ENCODE results near the gene GDAP1L1.

The GDAP1L1 gene

GRCh38 chr20:44247131-44247571, at the start of gene GDAP1L1:
TSS of gene GDAP1L1 (plus strand) at chr20:44247308. CDS start at chr20:44247335, 27 bp downstream.
- no peak for DNase-seq

DNA sequence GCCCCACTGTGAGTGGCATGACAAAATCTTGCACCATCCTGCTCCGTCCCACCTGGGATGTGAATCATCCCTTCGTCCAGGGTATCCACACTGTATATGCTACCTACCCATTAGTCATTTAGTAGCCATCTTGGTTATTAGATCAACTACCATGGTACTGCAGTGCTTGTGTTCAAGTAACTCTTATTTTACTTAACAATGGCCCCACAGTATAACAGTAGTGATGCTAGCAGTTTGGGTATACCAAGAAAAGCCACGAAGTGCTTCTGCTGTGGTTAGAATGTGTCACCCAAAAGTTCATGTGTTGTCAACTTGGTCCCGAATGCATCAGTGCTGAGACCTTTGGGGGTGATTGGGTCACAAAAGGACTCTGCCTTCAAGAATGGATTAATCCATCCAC, 48.2 kb upstream of the GDAP1L1 start:
- DNase-seq = no peak

DNA sequence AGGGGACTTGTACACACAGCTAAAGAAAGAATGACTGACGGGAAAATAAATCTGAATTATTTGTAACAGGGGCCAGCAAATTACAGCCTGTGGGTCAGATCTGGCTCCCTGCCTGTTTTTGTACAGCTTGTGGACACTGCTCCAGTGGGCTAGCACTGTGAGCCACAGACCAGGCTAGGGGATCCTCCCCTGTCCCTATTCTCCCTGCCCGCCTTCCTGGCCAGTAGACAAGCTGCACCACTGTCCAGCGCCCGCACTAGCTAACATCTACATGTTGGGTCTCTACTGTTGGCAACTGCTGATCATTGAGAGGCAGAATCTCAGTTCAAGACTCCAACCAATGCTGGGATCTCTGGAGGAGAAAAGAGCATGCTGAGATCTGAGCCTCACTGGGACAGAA, 47.2 kb upstream of the GDAP1L1 start:
- DNase-seq = no peak

DNA sequence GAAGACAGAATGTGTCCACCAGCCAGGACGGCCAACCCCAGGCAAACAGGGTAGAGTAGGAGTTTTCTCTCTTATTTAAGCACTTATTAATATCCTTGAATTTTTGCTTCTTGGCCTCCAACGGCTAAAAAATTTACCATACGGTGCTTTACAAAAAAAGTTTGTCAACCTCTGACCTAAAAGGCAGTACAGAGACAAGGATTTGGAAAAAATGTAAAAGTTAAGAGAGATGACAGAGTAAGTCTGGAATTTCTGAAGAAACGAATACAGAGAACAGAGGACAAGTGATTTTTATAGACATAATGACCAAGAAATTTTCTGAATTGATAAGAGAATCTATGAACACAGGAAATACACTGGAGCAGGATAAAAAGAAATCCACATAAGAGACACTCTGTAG, 46.7 kb upstream of the GDAP1L1 start:
- DNase-seq = no peak

DNA sequence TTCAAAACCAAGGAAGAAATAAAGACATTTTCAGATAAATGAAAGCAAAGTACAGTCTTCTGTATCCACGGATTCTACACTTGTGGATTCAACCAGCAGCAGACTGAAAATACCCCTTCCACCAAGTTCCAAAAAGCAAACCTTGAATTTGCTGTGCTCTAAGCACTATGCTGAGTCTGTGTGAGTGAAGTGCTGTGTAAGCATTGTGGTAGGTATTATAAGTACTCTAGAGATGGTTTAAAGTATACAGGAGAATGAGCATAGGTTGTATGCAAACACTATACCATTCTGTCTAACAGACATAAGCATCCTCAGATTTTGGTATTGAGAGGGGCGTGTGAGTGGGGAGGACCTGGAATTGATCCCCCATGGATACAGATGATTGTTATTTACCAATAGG, 46.1 kb upstream of the GDAP1L1 start:
- no peak for DNase-seq

DNA sequence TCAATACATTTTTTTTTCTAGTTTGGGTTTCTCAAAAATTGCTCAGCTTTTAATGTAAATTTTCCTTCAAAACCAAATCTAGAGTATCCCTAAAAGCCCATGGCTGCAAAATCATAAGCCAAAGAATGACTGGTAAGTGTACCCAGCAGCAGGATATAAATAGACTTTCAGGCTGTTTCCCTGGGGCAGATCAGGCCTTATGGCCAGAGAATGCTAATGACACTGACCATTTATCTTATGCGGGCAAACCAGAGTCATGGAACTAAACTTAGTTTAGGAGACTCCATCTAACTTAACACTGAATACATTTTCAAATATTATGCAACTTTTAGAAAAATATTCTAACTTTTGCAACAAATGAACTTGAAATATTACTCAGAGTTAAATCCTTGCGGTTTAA, 43.9 kb upstream of the GDAP1L1 start:
- no peak for DNase-seq

- no peak for DNase-seq
Measured at GRCh38 chr20:44204156-44204831, 42.8 kb upstream of the GDAP1L1 start.

DNA sequence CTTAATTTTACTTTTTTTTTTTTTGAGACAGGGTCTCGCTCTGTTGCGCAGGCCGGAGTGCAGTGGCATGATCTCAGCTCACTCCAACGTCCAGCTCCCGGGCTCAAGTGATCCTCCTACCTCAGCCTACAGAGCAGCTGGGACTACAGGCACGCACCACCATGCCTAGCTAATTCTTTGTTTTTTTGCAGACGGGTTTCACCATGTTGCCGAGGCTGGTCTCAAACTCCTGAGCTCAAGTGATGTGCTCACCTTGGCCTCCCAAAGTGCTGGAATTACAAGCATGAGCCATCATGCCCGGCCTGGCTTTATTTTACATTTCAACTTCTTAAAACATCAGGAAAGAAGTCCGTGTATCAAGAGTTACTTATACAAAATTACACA, 42.3 kb upstream of the GDAP1L1 start:
- no peak for DNase-seq

DNA sequence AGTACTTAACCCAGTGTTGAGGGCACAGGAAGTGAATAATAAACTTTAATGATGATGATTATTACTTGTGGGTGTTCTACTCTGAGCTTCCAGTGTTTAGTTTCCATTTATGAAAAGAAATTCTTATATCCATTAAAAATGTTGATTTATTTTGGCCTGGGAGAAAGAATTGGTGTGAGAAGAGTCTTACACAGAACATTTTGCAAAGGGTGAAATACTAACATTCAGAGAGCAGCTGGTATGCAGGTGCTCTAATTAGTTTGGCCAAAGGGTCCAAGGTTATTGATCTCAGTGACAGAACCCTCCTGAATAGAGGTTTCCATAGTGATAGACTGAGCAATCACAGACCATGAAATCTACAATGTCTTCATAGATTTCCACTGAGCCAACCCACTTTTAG, 41.0 kb upstream of the GDAP1L1 start:
- no peak for DNase-seq

DNA sequence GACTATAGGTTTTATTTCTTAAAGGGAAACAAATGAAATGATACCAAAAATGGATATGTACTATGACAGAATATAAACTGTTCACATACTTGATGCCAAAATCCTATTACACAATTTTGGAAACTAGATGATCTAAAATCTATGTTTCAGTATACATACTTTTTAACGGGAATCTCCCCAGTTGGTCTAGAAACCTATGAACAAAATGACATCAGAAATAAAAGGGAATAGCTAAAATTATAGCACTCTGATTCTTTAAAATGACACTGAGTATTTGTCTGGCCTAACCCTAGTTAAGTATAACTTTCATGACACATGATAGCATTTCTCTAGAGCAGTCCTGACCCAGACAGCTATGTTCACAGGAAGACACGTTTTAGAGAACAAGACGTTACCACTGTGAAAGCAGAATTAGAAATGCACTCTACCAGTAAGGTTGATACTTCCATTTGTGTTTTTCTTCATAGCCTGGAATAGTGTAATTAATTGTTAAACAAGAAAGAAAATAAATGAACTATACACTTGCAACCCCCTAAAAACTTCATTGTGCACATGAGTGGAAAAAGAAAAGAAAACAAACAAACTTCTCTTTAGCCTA, 39.9 kb upstream of the GDAP1L1 start:
- no peak for DNase-seq

- no peak for DNase-seq
Measured at GRCh38 chr20:44208165-44208564, 38.9 kb upstream of the GDAP1L1 start.

DNA sequence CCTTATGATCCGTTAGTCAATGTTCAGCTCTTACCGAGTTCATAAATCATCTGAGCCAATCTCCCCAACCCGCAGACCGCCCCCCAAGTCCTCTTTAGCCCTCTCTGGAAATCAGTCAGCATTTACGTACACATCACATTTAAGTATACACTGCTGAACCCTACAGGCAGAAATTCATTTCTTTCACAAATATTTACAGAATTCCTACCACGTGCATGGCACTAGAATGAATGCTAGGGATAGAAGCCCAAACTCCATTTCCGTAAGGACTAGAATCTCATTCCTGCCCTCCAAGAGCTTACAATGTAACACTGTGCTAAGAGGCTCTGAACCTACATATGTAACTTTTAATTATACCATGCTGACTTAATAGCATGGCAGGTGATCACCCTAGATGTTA, 38.3 kb upstream of the GDAP1L1 start:
- no peak for DNase-seq

DNA sequence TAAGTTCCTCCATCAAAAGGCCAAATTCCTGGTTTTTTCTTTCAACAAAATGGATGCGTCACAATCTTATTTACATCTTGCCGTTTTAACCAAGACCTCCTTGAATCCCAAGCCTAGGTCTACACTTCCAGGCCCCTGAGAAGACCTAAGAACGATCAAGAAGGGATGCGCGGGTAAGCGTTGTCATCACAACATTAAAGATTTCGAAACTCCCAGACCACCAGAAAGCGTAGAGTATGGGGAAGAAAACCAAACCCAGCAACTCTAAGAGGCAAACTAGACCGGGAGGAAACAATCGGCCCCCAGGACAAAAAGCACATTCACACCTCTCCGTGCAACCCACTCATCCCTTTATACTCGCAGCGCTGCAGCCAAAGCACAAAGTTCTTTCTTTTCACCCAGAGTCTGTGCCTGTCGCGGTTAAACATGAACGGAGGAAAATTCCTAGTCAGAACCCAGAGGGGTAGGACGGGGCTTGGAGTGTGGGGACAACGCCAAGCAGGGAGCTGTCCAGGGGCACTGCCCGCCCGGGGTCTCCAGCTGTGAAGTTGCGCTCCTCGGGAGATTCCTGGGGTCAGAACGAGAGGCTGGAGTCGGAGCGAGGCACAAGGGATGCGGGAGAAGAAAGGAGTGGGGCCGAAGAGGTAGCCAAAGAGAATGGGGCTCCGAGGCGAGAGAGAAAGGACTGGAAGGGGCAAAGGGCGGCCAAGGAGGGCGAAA, 37.3 kb upstream of the GDAP1L1 start:
- no peak for DNase-seq

GRCh38 chr20:44210406-44211176, 36.5 kb upstream of the GDAP1L1 start, which contains the start of gene OSER1:
TSS of gene OSER1 (minus strand) at chr20:44210771. CDS start at chr20:44206957, 3,814 bp downstream.
- DNase-seq = peak; percentile 71

DNA sequence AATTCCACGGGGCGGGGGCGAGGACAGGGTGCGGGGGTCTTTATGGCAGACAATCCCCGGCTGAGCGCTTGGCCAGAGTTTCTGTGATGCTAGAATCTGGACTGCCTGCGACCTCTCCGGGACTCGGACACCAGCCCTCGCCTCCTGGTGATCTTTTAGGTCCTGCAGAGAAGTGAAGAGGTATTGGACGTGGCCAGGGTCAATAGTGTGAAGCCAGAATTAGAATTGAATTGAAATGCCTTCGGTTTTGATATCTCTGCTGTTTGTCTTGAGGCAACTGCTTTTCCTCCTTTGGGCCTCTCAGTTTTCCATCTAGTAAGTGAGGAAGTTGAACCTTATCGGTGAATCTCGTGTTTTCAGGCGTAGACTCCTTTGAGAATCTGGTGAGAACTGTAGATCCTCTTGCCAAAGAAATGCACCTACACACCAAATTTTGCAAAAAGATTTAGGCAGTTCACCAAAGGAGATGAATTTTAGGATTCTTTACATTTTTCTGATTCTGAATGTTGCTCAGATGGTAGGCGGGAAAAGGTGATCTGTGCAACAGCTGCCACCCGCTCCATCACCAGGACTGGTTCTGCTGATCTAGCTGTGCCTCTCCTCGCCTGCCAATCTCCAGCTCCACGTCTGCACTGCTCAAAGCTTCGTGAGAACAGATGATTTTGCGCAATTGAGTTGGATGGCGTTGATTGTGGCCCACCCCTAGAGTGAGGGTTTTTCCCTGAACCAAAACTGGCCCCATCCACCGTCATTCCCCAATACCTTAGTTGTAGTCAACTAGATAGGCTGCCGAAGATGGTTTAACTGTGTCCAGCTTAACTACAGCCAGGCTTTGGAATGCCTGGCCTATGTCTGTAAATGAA, 35.7 kb upstream of the GDAP1L1 start:
- no peak for DNase-seq

- DNase-seq = no peak
Measured at GRCh38 chr20:44212792-44213191, 34.3 kb upstream of the GDAP1L1 start.

GRCh38 chr20:44215125-44215524, 32.0 kb upstream of the GDAP1L1 start:
- DNase-seq = no peak

GRCh38 chr20:44217342-44218092, 29.6 kb upstream of the GDAP1L1 start:
- no peak for DNase-seq

DNA sequence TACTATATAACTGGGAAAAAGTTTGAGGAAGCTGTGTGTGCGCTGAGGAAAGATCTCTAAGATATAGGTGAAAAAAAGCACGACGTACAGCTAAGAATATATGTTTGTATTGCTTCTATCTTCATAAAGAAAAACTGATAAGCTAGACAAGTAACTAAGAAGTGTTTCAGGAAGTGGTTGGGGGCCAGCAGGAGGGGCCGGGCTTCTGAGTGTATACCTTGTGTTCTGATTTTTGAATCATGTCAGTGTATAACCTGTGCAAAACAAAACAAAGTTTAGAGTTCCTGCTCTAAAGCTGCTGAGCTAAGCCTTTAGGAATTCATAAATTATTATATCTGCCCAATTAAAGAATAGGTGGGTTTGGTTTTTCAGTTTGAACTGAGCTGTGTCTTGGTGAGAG, 28.7 kb upstream of the GDAP1L1 start:
- DNase-seq = no peak

DNA sequence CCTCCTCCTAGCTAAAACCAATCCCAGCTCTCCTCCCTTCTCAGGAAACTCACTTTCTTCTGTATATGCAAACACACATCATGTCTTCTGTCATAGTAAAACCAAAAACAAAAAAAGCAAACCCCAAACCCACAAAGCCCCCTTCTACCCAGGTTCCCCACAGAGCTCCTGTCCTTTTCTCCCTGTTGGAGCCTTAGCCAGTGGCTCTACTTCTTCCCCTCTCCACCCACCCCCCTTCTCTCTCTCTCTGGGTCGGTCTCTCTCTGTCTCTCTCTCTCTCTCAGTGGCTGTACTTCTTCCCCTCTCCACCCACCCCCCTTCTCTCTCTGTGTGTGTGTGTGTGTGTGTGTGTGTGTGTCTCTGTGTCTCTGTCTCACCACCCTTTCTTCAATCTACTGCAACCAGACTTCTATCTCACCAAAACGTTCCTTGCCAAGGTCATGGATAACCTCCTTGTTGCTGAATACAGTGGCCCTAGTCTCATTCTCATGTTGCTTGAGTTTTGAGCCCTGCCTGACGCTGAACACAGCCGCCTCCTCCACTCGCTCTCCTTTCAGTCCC, 27.9 kb upstream of the GDAP1L1 start:
- DNase-seq = no peak

GRCh38 chr20:44219791-44220190, 27.3 kb upstream of the GDAP1L1 start:
- DNase-seq = no peak
